ENCODE measurements around the gene TDRD9. TPM values are rescaled to one million over a fixed set of nuclear protein-coding genes. Genes with fewer than 3 reads are reported as not detected.
"Not testable (repeated sequence)": the region's sequence is repeated elsewhere in the genome, so short reads cannot be mapped to it uniquely, and the experiment has no call there.

The TDRD9 gene
- polyA plus RNA-seq, 4 donors, result 0.27 to 0.89 (median 0.45) TPM

DNA sequence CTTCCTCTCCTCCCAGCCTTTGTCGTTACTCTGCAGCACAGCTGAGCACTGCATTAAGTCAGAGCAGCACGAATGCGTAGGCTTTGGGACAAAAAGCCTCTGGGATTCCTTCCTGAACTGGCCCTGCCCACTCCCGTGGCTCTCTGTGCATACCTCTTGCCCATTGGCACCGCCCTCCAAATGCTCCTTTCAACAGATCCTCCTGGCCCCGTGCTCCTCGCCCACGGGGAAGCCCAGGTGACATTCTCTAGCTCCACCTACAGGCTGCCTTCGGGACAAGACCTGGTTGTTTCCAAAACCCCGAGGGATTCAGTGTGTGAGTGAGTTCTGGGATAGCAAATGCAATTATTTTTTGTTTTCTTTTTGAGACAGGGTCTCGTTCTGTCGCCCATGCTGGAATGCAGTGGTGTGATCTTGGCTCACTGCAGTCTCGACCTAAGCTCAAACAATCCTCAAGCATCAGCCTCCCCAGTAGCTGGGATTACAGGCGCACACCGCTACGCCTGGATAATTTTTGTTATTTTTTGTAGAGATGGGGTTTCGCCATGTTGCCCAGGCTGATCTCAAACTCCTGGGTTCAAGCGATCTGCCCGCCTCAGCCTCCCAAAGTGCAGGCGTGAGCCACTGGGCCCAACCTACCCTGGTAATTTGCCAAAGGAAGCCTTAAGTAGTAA lies 17.9 kb upstream of the TDRD9 start:
- Histone ChIP-seq H3K4me3 (ENCODE audit: low read depth in 1 of 3, low read length in 3 of 3) (peak overlapping the region in 1 of 3 donors; percentile 2), H3K36me3 (ENCODE audit: control insufficient read depth in 3 of 3, insufficient read depth in 2 of 3, low read depth in 1 of 3, low read length in 3 of 3) (peaks cover 0 to 35% (median 7%) of the 10 kb centered on the region in 3 donors), H3K9me3 (ENCODE audit: control insufficient read depth in 2 of 2, insufficient read depth in 1 of 2, low read depth in 1 of 2, low read length in 1 of 2) (no peaks in the 10 kb centered on the region), H3K27me3 (ENCODE audit: control insufficient read depth in 3 of 3, insufficient read depth in 3 of 3, low read length in 3 of 3) (no peaks in the 10 kb centered on the region), H3K4me1 (ENCODE audit: control insufficient read depth in 3 of 3, insufficient read depth in 2 of 3, low read depth in 1 of 3, low read length in 2 of 3) (peaks cover 0 to 7% (median 0%) of the 10 kb centered on the region in 3 donors), H3K27ac (ENCODE audit: low read depth in 1 of 3, low read length in 2 of 3) (no peak overlapping the region)
- DNase-seq, result peak; percentile 88 to 94
- no peak for FAIRE-seq
- 25 to 31% (median 28%) methylated on average over 20 of the region's 20 CpGs for WGBS, 3 donors

DNA sequence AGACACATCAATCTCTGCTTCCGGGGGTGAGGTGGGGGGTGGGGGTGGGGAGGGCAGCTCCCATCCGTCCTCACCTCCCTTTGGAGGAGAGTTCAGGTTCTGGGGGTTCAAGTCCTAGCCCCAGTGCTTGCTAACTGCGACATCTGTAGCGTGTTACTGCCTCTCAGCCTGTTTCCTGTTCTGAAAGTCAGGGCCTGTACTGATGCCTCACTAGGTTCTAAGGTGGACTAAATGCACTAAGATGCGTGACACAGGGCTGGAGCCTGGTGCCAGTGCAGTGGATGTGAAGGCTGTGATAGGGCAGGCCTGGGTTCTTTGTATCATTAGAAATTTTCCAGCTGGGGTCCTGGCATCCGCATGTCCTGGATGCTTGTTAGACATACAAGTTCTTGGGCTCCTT lies 17.3 kb upstream of the TDRD9 start:
- DNase-seq (no peak), FAIRE-seq (no peak)
- Histone ChIP-seq H3K36me3 (ENCODE audit: control insufficient read depth in 3 of 3, insufficient read depth in 2 of 3, low read depth in 1 of 3, low read length in 3 of 3) (peaks cover 4 to 38% (median 7%) of the 10 kb centered on the region in 3 donors), H3K4me3 (ENCODE audit: low read depth in 1 of 3, low read length in 3 of 3) (no peak overlapping the region), H3K27me3 (ENCODE audit: control insufficient read depth in 3 of 3, insufficient read depth in 3 of 3, low read length in 3 of 3) (no peaks in the 10 kb centered on the region), H3K27ac (ENCODE audit: low read depth in 1 of 3, low read length in 2 of 3) (no peak overlapping the region), H3K4me1 (ENCODE audit: control insufficient read depth in 3 of 3, insufficient read depth in 2 of 3, low read depth in 1 of 3, low read length in 2 of 3) (peaks cover 0 to 7% (median 0%) of the 10 kb centered on the region in 3 donors), H3K9me3 (ENCODE audit: control insufficient read depth in 2 of 2, insufficient read depth in 1 of 2, low read depth in 1 of 2, low read length in 1 of 2) (no peaks in the 10 kb centered on the region)
- WGBS, 3 donors, result 75 to 86% (median 82%) methylated on average over 6 of the region's 6 CpGs

DNA sequence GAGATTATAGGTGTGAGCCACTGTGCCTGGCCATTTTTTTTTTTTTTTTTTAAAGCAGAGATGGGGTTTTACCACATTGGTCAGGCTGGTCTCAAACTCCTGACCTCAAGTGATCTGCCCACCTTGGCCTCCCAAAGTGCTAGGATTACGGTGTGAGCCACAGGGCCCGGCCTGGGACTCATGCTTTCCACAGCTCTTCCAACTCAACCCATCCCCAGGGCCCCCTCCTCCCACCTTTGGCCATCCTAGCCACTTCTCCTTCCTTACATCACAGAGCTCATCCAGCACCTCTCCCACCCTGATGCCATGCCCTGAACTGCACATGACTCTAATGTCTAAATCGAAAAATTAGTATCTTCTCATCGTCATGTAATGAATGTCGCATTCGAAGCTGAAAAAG lies 12.6 kb upstream of the TDRD9 start:
- WGBS, 3 donors, result 92 to 94% (median 93%) methylated on average over 6 of the region's 6 CpGs
- no peak for FAIRE-seq

DNA sequence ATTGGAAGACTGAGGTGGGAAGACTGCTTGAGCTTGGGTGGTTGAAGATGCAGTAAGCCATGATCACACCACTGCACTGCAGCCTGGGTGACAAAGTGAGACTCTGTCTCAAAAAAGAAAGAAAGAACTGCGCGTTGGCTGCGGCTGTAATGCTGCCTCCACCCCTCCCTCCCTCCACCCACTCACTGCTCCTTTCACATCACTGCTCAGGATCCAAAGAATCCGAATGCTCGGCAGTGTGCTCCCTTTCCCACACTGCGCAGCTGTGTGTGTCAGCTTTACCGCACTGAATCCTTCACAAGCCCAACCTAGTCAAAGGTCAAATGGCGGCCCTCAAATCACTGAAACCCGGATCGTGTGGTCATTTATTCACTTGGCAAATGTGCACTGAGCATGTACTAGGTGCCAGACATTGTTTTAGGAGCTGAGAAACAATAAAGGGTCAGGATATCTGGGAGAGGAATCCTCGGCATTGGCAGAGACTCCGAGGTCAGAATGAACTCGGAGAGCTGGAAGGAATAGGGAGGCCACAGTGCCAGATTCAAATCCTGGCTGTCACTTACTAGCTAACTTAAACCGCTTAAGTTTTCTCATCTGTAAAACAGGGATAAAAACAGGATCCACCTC lies 11.5 kb upstream of the TDRD9 start:
- H3K27me3 ChIP-seq (ENCODE audit: control insufficient read depth in 3 of 3, insufficient read depth in 3 of 3, low read length in 3 of 3), result no peaks in the 10 kb centered on the region
- no peak overlapping the region for H3K27ac ChIP-seq (ENCODE audit: low read depth in 1 of 3, low read length in 2 of 3)
- H3K4me3 ChIP-seq (ENCODE audit: low read depth in 1 of 3, low read length in 3 of 3), result no peak overlapping the region
- no peaks in the 10 kb centered on the region for H3K9me3 ChIP-seq (ENCODE audit: control insufficient read depth in 2 of 2, insufficient read depth in 1 of 2, low read depth in 1 of 2, low read length in 1 of 2)
- DNase-seq (no peak), FAIRE-seq (no peak)
- WGBS, 3 donors, result 61 to 77% (median 77%) methylated on average over 14 of the region's 14 CpGs
- H3K4me1 ChIP-seq (ENCODE audit: control insufficient read depth in 3 of 3, insufficient read depth in 2 of 3, low read depth in 1 of 3, low read length in 2 of 3), result no peaks in the 10 kb centered on the region
- peaks cover 7 to 45% (median 8%) of the 10 kb centered on the region in 3 donors for H3K36me3 ChIP-seq (ENCODE audit: control insufficient read depth in 3 of 3, insufficient read depth in 2 of 3, low read depth in 1 of 3, low read length in 3 of 3)

More for the DNA sequence above, 12.6 kb upstream of the TDRD9 start:
- H3K4me1 ChIP-seq (ENCODE audit: control insufficient read depth in 3 of 3, insufficient read depth in 2 of 3, low read depth in 1 of 3, low read length in 2 of 3), result no peaks in the 10 kb centered on the region
- H3K4me3 ChIP-seq (ENCODE audit: low read depth in 1 of 3, low read length in 3 of 3), result no peak overlapping the region
- H3K27me3 ChIP-seq (ENCODE audit: control insufficient read depth in 3 of 3, insufficient read depth in 3 of 3, low read length in 3 of 3), result no peaks in the 10 kb centered on the region
- DNase-seq, result no peak
- no peak overlapping the region for H3K27ac ChIP-seq (ENCODE audit: low read depth in 1 of 3, low read length in 2 of 3)
- H3K36me3 ChIP-seq (ENCODE audit: control insufficient read depth in 3 of 3, insufficient read depth in 2 of 3, low read depth in 1 of 3, low read length in 3 of 3), result peaks cover 7 to 54% (median 8%) of the 10 kb centered on the region in 3 donors
- H3K9me3 ChIP-seq (ENCODE audit: control insufficient read depth in 2 of 2, insufficient read depth in 1 of 2, low read depth in 1 of 2, low read length in 1 of 2), result no peaks in the 10 kb centered on the region

DNA sequence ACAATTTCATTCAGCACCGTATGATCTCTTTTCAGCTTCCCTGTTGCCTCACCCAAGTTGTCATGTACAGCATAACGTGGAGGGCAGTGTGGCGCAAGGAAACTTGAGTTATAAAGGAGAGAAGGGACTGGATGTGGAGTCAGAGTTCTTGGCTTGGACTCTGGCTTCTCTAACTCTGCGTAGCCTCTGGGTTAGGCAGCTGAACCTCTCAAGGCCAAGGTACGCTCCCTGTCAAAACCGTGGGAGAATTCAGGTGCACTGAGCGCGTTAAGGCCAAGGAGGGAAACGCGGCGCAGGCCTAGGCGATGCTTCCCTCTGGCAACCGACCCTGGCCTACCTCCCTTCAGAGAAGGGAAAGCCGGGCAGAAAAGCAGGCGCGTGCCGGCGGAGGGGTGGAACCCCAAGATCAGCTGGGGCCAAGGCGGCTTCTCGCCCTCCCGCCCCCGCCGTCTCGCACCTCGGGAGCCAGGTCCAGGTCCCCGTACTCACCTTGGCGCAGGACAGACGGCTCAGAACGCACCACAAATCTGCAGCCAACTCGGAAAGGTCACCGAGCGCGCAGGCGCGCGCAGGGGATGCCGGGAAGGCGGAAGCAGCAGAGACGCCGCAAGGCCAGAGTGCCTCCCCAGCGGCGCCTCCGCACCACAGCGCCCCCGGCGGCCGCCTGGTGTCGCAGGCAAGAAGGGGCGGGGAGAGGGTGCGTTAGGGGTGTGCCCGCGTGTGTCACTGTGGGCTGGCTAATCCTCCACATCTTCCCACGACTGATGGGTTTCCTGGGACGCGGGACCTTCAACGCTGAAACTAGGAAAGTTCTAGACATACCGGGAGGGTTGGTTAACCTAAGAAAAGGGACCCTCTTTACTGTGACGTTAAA lies 7.0 kb upstream of the TDRD9 start:
- Histone ChIP-seq H3K4me3 (ENCODE audit: low read depth in 1 of 3, low read length in 3 of 3) (peak overlapping the region; percentile 59 to 79 (median 68)), H3K27me3 (ENCODE audit: control insufficient read depth in 3 of 3, insufficient read depth in 3 of 3, low read length in 3 of 3) (peaks cover 0 to 5% (median 0%) of the 10 kb centered on the region in 3 donors), H3K36me3 (ENCODE audit: control insufficient read depth in 3 of 3, insufficient read depth in 2 of 3, low read depth in 1 of 3, low read length in 3 of 3) (peaks cover 0 to 23% (median 3%) of the 10 kb centered on the region in 3 donors), H3K27ac (ENCODE audit: low read depth in 1 of 3, low read length in 2 of 3) (peak overlapping the region; percentile 67 to 86 (median 86)), H3K9me3 (ENCODE audit: control insufficient read depth in 2 of 2, insufficient read depth in 1 of 2, low read depth in 1 of 2, low read length in 1 of 2) (no peaks in the 10 kb centered on the region), H3K4me1 (ENCODE audit: control insufficient read depth in 3 of 3, insufficient read depth in 2 of 3, low read depth in 1 of 3, low read length in 2 of 3) (no peaks in the 10 kb centered on the region)
- DNase-seq (peak; percentile 94 to 98), FAIRE-seq (no peak)
- 1% methylated on average over 45 to 58 of the region's 58 CpGs for WGBS, 3 donors

DNA sequence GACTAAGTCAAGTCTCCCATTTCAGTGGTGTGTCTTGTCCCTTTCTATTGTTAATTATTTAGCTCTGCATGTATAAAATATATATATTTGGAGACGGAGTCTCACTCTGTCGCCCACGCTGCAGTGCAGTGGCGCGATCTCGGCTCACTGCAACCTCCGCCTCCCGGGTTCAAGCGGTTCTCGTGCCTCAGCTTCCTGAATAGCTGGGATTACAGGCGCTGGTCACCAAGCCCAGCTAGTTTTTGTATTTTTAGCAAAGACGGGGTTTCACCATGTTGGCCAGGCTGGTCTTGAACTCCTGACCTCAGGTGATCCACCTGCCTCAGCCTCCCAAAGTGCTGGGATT lies 6.4 kb upstream of the TDRD9 start:
- not testable (repeated sequence) for H3K9me3 ChIP-seq (ENCODE audit: control insufficient read depth in 2 of 2, insufficient read depth in 1 of 2, low read depth in 1 of 2, low read length in 1 of 2); FAIRE-seq; H3K4me1 ChIP-seq (ENCODE audit: control insufficient read depth in 3 of 3, insufficient read depth in 2 of 3, low read depth in 1 of 3, low read length in 2 of 3); H3K27me3 ChIP-seq (ENCODE audit: control insufficient read depth in 3 of 3, insufficient read depth in 3 of 3, low read length in 3 of 3); H3K27ac ChIP-seq (ENCODE audit: low read depth in 1 of 3, low read length in 2 of 3); H3K4me3 ChIP-seq (ENCODE audit: low read depth in 1 of 3, low read length in 3 of 3); DNase-seq
- 68 to 74% (median 70%) methylated on average over 12 of the region's 12 CpGs for WGBS, 3 donors
- H3K36me3 ChIP-seq (ENCODE audit: control insufficient read depth in 3 of 3, insufficient read depth in 2 of 3, low read depth in 1 of 3, low read length in 3 of 3), result peaks cover 0 to 16% (median 3%) of the 10 kb centered on the region in 3 donors

DNA sequence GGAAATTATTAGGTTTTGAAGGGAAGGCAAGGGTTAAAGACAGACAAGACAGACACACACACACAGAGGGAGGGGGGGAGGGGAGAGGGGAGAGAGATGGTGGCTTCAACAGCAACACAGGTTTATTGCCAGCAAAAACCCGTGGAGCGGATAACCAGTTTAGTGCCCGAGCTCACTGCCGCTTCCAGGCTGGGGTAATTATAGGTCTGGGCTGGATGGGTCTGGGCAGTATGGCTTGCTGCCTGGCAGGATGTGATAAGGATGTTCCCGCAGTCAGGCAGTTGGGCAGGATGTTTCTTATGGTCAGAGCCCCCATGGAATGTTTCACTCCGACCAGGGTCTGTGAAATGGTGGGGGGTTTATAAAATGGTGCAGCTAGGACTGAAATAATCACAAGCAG lies 4.4 kb upstream of the TDRD9 start:
- peaks cover 0 to 8% of the 10 kb centered on the region in 2 donors for H3K9me3 ChIP-seq (ENCODE audit: control insufficient read depth in 2 of 2, insufficient read depth in 1 of 2, low read depth in 1 of 2, low read length in 1 of 2)
- 7 to 17% (median 15%) methylated on average over 6 of the region's 6 CpGs for WGBS, 3 donors
- peaks cover 0 to 5% (median 0%) of the 10 kb centered on the region in 3 donors for H3K27me3 ChIP-seq (ENCODE audit: control insufficient read depth in 3 of 3, insufficient read depth in 3 of 3, low read length in 3 of 3)
- FAIRE-seq, result no peak
- H3K4me3 ChIP-seq (ENCODE audit: low read depth in 1 of 3, low read length in 3 of 3), result no peak overlapping the region
- no peak for DNase-seq
- H3K4me1 ChIP-seq (ENCODE audit: control insufficient read depth in 3 of 3, insufficient read depth in 2 of 3, low read depth in 1 of 3, low read length in 2 of 3), result no peaks in the 10 kb centered on the region
- H3K36me3 ChIP-seq (ENCODE audit: control insufficient read depth in 3 of 3, insufficient read depth in 2 of 3, low read depth in 1 of 3, low read length in 3 of 3), result peaks cover 0 to 3% (median 0%) of the 10 kb centered on the region in 3 donors
- H3K27ac ChIP-seq (ENCODE audit: low read depth in 1 of 3, low read length in 2 of 3), result no peak overlapping the region

DNA sequence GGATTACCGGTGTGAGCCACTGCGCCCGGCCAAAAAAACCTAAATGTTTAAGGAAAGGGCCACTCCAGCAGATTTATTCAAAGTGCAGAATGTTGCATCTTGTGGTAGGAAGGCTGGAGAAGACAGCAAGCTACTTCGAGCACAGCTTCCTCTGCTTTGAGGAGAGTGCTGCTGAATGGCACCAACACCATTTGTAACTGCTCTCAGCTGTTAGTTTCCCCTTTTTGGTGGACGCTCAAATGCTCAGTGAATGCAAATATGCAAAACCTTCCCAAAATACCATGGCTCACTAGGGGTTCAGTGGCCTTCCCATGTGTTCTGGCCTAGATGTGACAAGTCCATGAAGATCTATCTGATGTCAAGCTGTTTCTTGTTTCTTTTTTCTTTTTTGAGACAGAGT lies 2.9 kb upstream of the TDRD9 start:
- no peak overlapping the region for H3K27ac ChIP-seq (ENCODE audit: low read depth in 1 of 3, low read length in 2 of 3)
- H3K4me1 ChIP-seq (ENCODE audit: control insufficient read depth in 3 of 3, insufficient read depth in 2 of 3, low read depth in 1 of 3, low read length in 2 of 3), result no peaks in the 10 kb centered on the region
- no peak overlapping the region for H3K4me3 ChIP-seq (ENCODE audit: low read depth in 1 of 3, low read length in 3 of 3)
- H3K36me3 ChIP-seq (ENCODE audit: control insufficient read depth in 3 of 3, insufficient read depth in 2 of 3, low read depth in 1 of 3, low read length in 3 of 3), result no peaks in the 10 kb centered on the region
- peaks cover 0 to 8% of the 10 kb centered on the region in 2 donors for H3K9me3 ChIP-seq (ENCODE audit: control insufficient read depth in 2 of 2, insufficient read depth in 1 of 2, low read depth in 1 of 2, low read length in 1 of 2)
- no peak for FAIRE-seq
- DNase-seq, result no peak
- H3K27me3 ChIP-seq (ENCODE audit: control insufficient read depth in 3 of 3, insufficient read depth in 3 of 3, low read length in 3 of 3), result peaks cover 0 to 5% (median 0%) of the 10 kb centered on the region in 3 donors
- WGBS, 3 donors, result 76 to 91% (median 81%) methylated on average over 5 of the region's 5 CpGs
